HG02642 (cell line): ENCODE data around the gene HAUS1.

Experiments
- ATAC-seq: cut with Tn5 transposase; IDR thresholded peaks from one replicate; pipeline ENCODE4 v1.9.1; 2021; ENCODE audit warnings: mild to moderate bottlenecking; ENCODE audit not compliant: unreplicated experiment, poor library complexity

HAUS1 gene, protein sequence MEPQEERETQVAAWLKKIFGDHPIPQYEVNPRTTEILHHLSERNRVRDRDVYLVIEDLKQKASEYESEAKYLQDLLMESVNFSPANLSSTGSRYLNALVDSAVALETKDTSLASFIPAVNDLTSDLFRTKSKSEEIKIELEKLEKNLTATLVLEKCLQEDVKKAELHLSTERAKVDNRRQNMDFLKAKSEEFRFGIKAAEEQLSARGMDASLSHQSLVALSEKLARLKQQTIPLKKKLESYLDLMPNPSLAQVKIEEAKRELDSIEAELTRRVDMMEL

DNA sequence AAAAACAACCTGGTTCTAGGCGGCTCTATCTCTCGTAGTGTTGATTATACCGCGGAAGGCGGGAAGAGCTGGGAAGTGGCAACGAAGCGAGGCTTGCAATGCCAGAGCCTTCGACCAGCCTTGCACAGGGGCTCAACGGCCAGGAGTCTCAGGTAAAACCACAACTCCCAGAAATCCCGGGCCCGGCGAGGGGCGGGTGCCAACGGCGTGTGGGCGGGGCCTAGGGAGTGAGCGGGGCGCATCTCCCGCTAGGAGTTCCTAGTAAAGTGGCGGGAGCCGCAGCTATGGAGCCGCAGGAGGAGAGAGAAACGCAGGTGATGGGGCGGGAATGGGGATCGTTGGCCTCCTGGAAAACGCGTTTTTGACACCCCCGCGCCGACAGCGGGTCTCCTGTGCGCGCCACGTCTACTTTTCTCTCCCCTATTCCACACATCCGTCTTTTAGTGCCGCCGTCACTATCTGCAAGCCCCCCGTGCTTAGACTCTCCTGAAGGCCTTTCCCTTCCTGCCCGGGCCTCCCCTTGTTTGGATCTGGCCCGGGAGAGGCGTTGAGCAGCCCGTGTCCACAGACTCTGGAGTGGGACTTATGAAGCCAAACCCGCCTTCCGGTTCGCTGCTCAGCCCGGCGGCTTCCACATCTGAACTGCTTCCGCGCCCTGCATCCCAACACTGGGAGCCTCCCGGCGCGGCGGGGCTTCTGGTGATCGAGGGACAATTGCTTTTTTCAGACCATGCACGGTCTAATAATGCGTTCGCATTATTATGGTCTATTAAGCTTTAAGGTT, at the start of gene HAUS1:
TSS of gene HAUS1 (plus strand) at position 258 of the 784 bp plus-strand sequence. CDS start at position 285, 27 bp downstream.
- peak; percentile 98 for ATAC-seq

DNA sequence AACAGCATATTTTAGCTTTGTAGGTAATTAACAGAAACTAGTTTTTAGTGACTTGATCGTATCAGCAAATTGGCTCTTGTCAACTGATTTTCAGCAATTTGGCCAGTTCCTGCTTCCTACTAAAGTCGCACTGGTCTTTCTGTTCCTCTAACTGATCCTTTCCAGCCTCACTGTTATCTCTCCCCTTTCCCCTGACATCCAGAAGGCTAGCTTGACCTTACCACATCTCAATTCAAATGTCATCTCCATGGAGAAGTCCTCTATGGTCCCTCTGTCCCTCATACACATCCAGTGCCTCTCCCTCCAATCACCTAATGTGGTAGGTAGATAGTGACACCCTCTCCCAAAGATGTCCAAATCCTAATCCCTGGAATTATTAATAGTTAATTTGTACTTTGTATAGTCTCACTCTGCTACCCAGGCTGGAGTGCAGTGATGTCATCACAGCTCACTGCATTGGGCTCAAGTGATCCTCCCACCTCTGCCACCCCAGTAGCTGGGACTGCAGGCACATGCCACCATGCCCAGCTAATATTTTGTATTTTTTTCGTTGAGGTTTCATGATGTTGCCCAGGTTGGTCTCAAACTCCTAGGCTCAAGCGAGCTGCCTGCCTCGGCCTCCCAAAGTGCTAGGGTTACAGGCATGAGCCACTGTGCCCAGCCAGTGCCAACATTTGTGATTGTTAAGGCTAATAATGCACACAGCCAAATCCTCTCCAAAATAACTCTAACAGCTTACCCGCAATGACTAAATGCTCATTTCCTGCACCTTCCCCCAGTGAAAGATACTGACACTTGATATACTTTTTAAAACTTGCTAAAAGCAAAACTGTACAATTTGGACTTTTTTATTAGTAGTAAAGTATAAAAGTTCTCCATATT, 49.0 kb upstream of the HAUS1 start:
- no peak for ATAC-seq

DNA sequence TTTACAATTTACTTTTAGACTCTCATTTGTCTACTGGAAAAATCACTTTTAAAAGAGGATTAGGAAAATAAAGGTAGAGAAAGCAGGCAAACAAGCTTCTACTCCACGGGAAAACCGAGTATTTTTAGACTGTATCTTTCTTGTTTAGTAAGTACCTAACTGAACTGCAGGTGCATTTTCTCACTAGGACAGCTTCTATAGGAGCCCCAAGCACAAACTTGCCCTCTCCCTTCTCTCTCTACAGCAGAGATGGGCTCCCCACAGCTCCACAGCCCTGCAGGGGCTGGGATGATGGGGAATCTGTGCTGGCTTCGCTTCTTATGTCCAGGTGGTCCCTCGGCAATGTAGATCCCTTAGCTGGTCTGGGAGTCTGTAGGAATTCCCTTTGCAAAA, 48.4 kb upstream of the HAUS1 start:
- no peak for ATAC-seq

DNA sequence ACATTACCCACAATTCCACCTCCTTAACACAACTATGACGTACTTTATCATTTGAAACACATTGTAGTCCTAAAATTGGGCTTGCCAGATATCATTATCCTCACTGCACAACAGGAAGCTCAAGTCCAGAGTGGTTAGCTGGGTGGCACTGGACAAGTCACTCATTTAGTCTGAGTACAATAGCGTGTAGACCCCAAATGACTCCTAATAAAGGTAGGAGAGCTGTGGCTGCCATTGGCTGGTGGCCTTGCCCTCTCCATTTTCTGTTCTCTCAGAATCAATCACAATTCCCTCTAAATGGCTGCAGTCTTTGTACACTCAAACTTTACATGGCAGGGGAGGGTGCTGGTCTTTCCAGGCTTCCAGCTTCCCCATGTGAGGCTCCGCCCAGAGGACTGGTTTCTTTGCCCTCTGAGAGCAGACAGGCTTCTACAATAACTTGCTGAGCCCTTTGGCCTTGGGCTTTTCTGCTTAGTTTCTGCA, 43.8 kb upstream of the HAUS1 start:
- no peak for ATAC-seq

DNA sequence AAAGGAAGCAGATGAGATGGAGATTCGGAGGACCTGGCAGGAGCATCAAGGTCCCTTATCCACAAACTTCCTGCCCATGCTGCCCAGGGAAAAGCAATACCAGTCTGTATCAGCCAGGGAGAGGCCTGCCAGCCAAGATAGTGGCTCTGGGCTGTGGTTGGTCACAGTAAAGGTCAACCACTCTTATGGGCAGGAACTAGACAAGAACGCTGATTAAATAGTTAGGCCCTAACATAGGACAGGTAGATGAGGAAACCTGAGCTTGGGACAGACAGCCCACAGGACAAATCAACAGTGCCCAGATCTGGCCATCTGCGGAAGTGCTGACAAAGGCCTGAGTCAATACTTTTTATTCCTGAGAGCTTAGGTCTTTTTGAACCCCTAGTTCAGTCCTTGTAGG, 42.8 kb upstream of the HAUS1 start:
- no peak for ATAC-seq

DNA sequence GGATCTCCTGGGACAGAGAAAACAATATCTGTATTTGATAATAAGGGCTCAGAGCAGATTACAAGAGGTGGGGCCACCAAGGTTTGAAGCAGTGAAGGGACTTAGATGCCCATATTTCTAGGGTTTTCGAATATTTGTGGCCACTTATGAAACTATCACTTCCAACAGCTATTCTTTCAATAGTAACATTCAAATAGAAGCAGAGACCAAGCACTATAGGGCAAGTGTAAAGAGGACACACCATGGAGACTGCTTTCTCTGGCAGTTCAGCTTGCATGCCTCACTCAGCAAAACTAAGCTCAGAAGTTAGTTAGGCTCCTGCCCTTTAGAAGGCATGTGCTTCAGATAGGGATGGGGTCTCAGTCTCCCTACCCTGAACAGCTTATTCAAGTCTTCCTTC, 42.4 kb upstream of the HAUS1 start:
- no peak for ATAC-seq

DNA sequence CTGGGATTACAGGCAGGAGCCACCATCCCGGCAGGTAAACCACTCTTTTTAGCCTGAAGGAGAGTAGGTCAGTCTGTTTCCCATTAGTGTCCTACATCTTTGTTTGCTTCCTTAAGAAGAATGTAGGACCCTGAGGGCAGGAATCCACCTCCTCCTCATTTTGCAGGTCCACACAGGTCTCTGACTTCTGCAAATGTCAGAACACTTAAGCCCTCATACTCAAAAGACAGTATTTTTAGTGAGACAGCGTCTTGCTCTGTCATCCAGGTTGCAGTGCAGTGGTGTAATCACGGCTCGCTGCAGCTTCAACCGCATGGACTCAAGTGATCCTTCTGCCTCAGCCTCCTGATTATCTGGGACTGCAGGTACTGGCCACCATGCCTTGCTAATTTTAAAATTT, 41.4 kb upstream of the HAUS1 start:
- no peak for ATAC-seq

DNA sequence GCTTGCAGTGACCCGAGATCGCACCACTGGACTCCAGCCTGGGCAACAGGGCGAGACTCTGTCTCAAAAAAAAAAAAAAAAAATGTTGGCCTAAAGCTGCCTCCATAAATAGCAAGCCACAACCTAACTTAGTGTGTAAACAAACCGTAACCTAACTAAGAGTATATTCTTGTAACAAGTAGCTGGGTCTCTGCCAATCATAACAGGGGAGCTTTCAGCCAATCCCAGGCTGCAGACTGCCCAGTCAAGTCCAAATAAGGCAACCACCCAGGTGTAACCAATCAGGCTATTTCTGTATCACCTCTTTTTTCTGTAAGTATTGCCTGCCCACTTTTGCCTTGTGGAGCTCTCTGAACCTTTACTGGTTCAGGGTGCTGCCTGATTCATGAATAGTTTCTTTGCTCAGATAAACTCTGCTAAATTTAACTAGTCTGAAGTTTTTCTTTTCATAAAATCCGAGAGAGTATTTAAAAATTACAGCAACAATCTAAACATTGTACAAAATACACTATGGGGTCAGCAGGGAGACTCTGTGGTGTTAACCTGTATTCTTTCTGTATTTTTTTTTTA, 36.7 kb upstream of the HAUS1 start:
- no peak for ATAC-seq

DNA sequence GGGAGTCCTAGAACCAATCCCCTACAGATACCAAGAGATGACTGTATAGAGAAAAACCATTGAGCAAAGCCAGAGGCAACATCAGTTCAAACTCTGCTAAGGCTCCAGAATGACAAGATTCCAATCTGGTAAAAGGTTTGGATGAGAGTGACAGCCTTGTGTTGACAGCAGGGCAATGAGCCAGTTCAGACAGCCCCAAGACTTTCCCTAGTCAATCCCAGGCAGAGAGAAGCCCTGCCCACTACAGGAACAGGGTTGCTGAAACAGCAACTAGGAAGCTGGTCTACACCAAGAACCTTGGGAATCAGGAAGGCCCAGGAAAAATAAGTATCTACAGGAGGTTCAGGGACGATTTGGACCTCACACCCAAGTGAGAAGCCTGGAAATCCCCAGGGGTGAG, 35.4 kb upstream of the HAUS1 start:
- ATAC-seq: no peak

DNA sequence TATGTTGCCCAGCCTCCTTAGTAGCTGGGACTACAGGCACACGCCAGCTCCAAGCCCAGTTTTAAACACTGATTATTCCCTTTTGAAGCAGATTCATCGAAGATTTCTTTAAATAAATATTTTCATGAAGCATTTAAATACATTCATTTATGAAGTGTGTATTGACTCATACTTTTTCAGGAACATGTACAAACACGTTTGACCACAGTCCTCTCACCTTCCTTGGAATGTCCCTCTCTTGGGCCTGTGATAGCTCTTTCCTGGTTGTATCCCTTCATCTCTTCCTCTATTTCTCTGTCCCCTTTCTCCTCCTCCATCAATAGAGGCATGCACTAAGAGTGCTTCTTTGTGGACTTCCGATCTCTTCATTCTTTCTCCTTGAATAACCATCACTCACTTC, 34.7 kb upstream of the HAUS1 start:
- no peak for ATAC-seq

DNA sequence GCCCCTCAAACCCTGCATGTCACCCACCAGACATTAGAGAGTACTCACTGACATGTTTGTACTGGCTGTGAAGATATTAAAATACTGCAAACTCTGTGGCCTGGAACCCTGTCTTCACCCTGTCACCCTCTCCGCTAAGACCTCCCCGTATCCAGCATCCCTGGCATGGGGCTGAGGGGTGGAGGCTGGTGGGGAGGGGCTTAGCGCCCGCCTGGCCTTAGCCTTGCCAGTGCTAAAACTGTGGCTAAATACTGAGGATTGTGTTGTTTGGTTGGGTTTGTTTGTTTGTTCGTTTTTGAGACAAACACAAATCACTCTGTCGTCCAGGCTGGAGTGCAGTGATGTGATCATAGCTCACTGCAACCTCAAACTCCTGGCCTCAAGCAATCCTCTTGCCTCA, 34.0 kb upstream of the HAUS1 start:
- no peak for ATAC-seq

DNA sequence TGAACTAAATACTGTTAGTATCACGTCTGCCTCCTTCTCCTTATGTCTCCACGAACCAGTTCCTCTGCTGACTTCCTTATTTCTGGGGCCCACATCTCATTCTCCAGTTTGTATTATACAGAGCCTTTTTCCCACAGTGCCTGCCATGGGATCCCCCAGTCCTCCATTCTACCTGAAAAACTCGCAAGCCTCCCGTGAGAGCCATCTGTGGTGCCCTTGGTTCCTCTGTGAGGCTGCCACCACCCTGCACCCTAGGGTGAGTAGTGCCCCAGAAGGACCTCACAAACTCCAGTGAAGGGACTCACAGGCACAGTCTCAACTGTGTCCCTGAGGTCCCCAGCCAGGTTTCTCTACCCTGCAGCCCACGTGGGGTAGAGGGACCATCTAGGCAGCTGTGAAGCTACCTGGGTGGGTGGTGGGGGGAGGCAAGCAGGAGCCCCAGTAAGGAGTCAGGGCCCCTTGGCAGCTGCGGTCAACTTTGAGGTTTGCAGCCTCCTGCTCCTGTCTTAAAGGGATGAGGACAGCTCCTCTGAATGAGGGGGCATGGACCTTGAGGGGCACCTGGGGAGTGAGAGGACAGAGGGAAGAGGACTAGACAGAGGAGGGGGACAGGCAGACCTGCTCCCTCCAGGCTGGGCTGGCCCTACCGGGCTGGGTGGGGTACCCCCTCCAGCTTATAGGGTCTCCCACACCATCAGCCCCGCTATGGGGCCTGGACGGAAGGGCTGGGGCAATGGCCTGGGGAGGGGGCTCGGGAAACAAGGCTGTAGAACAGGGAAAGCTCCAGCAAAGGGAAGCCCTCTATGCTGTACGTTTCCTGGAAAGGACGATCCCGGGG, 33.2 kb upstream of the HAUS1 start:
- ATAC-seq: peak; percentile 18

DNA sequence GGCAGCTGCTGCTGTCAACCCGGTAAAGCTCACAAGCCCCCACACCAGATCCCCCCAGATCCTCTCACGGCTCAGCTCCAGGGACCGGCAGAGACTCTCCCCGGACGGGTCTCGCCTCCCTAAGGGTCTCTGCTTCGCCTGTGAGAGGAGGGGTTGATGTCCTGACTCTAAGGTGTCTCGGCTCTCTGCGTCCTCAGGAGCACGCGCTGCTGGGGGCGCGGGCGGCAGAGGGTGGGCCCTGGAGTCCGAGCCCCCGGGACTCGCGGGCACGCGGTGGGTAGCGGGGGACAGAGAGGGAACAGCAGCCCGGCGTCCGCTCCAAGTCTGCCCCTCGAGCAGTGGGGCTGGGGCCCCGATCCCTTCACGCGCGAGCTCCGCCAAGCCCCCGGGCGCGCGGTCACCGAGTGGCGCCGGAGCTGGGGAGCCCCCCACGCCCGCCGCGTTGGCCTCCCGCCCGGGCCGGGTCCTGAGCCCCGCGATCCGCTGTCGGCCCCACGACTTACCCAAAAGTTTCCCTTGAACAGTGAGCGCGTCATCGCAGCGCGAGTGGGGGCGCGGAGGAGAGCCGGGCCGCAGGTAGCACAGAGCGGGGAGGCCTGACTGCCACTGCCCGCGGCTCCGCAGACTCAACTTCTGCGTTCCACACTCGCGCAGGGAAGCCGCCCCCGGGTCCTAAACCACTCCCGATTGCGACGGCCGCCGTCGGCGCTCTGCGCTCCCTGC, 32.4 kb upstream of the HAUS1 start, which contains the start of gene PSTPIP2:
TSS of gene PSTPIP2 (minus strand) at position 608 of the 723 bp plus-strand sequence. CDS start at position 536, 72 bp downstream.
- peak; percentile 76 for ATAC-seq

DNA sequence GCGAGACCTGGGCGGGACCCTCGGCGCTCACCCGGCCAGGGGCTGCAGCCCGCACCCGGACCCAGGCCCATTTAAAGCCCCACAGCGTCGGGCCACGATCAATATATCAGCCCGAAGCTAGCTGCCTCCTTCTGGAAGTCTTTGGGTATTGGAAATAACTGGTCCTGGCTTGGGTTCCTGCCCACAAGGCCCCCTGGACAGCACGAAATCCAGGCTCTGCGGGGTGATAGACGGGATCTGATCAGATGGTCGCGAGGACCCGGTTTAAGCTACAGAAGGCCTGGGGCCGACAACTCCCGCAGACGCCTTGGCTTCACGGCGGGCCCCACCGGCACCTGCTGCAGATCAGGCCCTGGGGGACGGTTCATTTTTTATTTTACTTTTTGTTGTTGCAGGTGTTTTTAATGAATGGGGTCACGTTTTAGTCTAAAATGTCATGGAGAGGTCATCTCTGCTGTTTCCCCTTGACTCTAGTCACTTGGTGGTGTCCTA, 31.8 kb upstream of the HAUS1 start:
- no peak for ATAC-seq

DNA sequence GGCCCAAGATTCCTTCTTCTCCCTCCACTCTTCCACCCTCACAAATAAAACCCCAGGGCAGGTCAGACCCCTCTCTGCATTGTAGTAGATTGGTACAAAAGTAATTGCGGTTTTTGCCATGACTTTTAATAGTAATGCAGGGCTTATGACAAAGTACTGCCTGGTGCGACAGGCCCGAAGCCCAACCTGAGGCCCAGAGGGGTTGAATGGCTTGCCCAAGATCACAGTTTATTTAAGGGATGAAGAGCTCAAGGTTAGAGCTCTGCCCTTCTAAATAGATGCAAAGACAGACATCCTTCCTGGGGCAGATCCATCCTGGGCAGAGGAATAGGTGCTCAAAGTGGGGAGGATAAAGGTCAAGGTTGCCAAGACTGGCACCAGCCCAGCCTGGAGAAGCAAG, 31.2 kb upstream of the HAUS1 start:
- no peak for ATAC-seq

DNA sequence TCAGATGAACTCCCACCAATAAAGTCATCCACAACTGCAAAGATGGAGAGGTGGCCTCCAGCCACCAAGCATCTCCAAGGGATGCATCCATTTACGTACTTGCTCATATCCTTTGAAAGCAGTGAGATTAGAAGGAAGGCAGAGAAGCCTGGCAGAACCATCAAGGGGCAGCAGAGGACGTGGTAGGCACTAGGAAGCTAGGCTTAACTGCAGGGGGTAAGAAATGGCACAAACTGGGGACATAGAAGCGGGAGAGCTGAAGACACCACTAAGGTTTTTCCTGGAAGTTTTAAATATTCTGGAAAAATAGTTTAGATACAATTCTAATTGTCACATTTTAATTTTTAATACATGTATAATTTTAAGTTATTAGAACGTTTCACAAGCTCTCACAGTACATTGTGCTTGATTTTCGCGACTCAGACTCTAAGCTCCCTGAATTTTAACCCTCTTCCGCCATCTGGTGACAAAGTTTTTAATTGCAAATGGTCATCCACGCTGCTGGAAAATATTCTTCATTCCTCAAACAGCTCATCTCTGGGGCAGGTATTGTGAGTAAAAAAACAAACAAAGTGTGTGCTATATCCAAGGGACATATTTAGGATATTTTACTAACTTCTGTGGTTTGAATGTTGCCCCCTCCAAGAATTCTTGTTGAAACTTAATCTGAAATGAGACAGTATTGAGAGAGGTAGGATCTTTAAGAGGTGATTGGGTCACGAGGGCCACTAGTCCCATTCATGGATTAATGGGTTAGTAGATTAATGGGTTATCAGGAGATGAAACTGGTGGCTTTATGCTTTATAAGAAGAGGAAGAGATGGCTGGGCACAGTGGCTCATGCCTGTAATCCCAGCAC, 30.5 kb upstream of the HAUS1 start:
- no peak for ATAC-seq

DNA sequence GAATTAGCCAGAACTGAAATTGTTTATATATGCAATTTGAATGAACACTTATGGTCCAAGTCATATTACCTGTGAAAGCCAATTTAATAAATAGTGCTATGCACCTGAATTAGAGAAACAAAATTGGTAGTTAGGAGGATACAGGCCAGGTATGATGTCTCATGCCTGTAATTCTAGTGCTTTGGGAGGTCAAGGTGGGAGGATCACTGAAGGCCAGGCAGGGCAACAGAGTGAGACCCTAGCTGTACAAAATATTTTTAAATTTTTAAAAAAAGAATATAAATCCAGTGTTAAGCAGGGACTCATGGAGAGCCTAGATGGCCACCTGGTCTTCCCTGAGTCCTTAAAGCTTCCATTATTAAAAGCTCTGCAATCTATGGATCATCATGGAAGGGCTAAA, 24.8 kb upstream of the HAUS1 start:
- ATAC-seq: no peak

DNA sequence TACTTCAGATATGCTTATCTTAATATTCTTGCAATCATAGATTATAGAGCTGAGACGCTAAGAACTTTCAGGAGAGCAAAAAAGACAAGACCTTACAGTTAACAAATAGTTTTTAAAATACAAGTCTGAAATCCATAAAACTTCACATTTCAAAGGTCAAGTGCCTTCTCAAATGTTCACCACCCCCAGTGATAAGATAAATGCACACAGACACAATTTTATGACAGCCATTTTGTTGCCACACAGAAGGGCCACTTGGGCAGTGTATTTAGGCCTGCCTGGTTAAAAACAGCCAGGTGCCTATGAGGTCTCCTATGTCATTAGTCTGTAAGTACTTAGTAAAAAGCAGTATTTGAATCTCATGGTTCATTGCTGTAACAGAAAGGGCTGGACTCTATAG, 24.0 kb upstream of the HAUS1 start:
- ATAC-seq: no peak
